ENCODE results near the gene CHCHD1. TPM values are rescaled to one million over a fixed set of nuclear protein-coding genes. Genes with fewer than 3 reads are reported as not detected.

CHCHD1 gene
- total RNA-seq, 4 donors from 2014 or later = 20.5 to 29.1 (median 25.0) TPM

GRCh38 chr10:73779539-73780197 lies 2.2 kb upstream of the CHCHD1 start:
- no peak for TF ChIP-seq CTCF (IDR thresholded peaks at IDR 0.05)
- DNase-seq (ENCODE audit: low spot score) (no peak), ATAC-seq (ENCODE audit: low FRiP score) (no peak)

- ATAC-seq (ENCODE audit: low FRiP score) (no peak), DNase-seq (ENCODE audit: low spot score) (no peak)
- no peak for TF ChIP-seq CTCF (IDR thresholded peaks at IDR 0.05)
Measured at GRCh38 chr10:73780301-73780700, 1.5 kb upstream of the CHCHD1 start.

- TF ChIP-seq CTCF (IDR thresholded peaks at IDR 0.05) = no peak
- DNase-seq (ENCODE audit: low spot score) (no peak), ATAC-seq (ENCODE audit: low FRiP score) (no peak)
Measured at GRCh38 chr10:73780966-73781365, 882 bp upstream of the CHCHD1 start.

- TF ChIP-seq CTCF (IDR thresholded peaks at IDR 0.05) = no peak
- DNase-seq (ENCODE audit: low spot score) (no peak), ATAC-seq (ENCODE audit: low FRiP score) (peak; percentile 34)
Measured at GRCh38 chr10:73781548-73781878, 335 bp upstream of the CHCHD1 start.

- DNase-seq (ENCODE audit: low spot score) (no peak), ATAC-seq (ENCODE audit: low FRiP score) (no peak)
- TF ChIP-seq CTCF (IDR thresholded peaks at IDR 0.05) = no peak
Measured at GRCh38 chr10:73782749-73783085, 869 bp downstream of the CHCHD1 start.

- ATAC-seq (ENCODE audit: low FRiP score) (peak; percentile 91), DNase-seq (ENCODE audit: low spot score) (peak; percentile 64)
- no peak for TF ChIP-seq CTCF (IDR thresholded peaks at IDR 0.05)
Measured at GRCh38 chr10:73785211-73785720, 3.4 kb downstream of the CHCHD1 start, which contains the start of gene ZSWIM8. Gene ZSWIM8, plus strand, starts transcription at chr10:73785606. Its CDS starts 273 bp downstream, at chr10:73785879.
